HCT116 (cell line): ENCODE measurements around the gene TP53.

Experiments used
- EZH2 ChIP-seq: fragments of 200-600 bp; sonication (generic); IDR thresholded peaks from 2 replicates; pipeline ENCODE4 v1.6.1; 2017; ENCODE audit warnings: antibody characterized with exemption, mixed run types
- EZH2phosphoT487 ChIP-seq: fragments of 200-600 bp; IDR thresholded peaks from 2 replicates; pipeline ENCODE4 v1.6.1; 2018; ENCODE audit warnings: antibody characterized with exemption, borderline replicate concordance

GRCh38 chr17:7705269-7706255 lies 18.3 kb upstream of the TP53 start:
- TF ChIP-seq EZH2, result no peak
- TF ChIP-seq EZH2phosphoT487, result no peak
